Measurements from ENCODE around the gene CACNA2D3. TPM values are rescaled to one million over a fixed set of nuclear protein-coding genes. Genes with fewer than 3 reads are reported as not detected.

CACNA2D3 gene
- polyA plus RNA-seq, 1 donor from 2014 or later: 26.2 TPM

- TF ChIP-seq TAF1 (IDR thresholded peaks at IDR 0.05; ENCODE audit: low read depth): no peak
- TF ChIP-seq, protein P1, sequence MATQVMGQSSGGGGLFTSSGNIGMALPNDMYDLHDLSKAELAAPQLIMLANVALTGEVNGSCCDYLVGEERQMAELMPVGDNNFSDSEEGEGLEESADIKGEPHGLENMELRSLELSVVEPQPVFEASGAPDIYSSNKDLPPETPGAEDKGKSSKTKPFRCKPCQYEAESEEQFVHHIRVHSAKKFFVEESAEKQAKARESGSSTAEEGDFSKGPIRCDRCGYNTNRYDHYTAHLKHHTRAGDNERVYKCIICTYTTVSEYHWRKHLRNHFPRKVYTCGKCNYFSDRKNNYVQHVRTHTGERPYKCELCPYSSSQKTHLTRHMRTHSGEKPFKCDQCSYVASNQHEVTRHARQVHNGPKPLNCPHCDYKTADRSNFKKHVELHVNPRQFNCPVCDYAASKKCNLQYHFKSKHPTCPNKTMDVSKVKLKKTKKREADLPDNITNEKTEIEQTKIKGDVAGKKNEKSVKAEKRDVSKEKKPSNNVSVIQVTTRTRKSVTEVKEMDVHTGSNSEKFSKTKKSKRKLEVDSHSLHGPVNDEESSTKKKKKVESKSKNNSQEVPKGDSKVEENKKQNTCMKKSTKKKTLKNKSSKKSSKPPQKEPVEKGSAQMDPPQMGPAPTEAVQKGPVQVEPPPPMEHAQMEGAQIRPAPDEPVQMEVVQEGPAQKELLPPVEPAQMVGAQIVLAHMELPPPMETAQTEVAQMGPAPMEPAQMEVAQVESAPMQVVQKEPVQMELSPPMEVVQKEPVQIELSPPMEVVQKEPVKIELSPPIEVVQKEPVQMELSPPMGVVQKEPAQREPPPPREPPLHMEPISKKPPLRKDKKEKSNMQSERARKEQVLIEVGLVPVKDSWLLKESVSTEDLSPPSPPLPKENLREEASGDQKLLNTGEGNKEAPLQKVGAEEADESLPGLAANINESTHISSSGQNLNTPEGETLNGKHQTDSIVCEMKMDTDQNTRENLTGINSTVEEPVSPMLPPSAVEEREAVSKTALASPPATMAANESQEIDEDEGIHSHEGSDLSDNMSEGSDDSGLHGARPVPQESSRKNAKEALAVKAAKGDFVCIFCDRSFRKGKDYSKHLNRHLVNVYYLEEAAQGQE (IDR thresholded peaks at IDR 0.05; ENCODE audit: borderline replicate concordance): no peak
- TF ChIP-seq, protein P2, sequence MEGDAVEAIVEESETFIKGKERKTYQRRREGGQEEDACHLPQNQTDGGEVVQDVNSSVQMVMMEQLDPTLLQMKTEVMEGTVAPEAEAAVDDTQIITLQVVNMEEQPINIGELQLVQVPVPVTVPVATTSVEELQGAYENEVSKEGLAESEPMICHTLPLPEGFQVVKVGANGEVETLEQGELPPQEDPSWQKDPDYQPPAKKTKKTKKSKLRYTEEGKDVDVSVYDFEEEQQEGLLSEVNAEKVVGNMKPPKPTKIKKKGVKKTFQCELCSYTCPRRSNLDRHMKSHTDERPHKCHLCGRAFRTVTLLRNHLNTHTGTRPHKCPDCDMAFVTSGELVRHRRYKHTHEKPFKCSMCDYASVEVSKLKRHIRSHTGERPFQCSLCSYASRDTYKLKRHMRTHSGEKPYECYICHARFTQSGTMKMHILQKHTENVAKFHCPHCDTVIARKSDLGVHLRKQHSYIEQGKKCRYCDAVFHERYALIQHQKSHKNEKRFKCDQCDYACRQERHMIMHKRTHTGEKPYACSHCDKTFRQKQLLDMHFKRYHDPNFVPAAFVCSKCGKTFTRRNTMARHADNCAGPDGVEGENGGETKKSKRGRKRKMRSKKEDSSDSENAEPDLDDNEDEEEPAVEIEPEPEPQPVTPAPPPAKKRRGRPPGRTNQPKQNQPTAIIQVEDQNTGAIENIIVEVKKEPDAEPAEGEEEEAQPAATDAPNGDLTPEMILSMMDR (IDR thresholded peaks at IDR 0.05; ENCODE audit: poor library complexity, severe bottlenecking): no peak
- TF ChIP-seq MXI1 (conservative IDR thresholded peaks at IDR 0.05; ENCODE audit: poor library complexity, severe bottlenecking): no peak
- TF ChIP-seq POLR2AphosphoS5 (IDR thresholded peaks at IDR 0.05): no peak
- no peak for TF ChIP-seq SMC3 (conservative IDR thresholded peaks at IDR 0.05; ENCODE audit: poor library complexity)
- no peak for TF ChIP-seq RAD21 (conservative IDR thresholded peaks at IDR 0.05)
- no peak for TF ChIP-seq EP300 (conservative IDR thresholded peaks at IDR 0.05; ENCODE audit: poor library complexity, severe bottlenecking)
- no peak for TF ChIP-seq EZH2 (IDR thresholded peaks at IDR 0.05; ENCODE audit: borderline replicate concordance, insufficient read depth, low read length, poor library complexity, severe bottlenecking)
- Histone ChIP-seq H3K9me3 (ENCODE audit: low read length) (no peaks in the 10 kb centered on the region), H3K27ac (ENCODE audit: low read length) (no peak overlapping the region), H3K4me3 (ENCODE audit: low read length) (no peak overlapping the region), H3K9me2 (ENCODE audit: insufficient read depth, low read length) (no peaks in the 10 kb centered on the region), H3K27me3 (ENCODE audit: insufficient read depth, low read depth, low read length) (no peaks in the 10 kb centered on the region), H3F3A (ENCODE audit: insufficient read depth, low read length, poor library complexity, severe bottlenecking) (no peaks in the 10 kb centered on the region), H2AFZ (ENCODE audit: low read depth, low read length) (no peak overlapping the region), H3K79me2 (replicated peaks; ENCODE audit: insufficient read depth, low read length) (no peaks in the 10 kb centered on the region), H3K9ac (ENCODE audit: low read length) (no peak overlapping the region), H3K4me2 (ENCODE audit: low read length) (no peak overlapping the region), H4K20me1 (ENCODE audit: insufficient read depth) (no peaks in the 10 kb centered on the region), H3K36me3 (ENCODE audit: insufficient read depth, low read length) (no peaks in the 10 kb centered on the region)
Measured at GRCh38 chr3:54360320-54360719, 238.0 kb downstream of the CACNA2D3 start.

GRCh38 chr3:54361746-54362283 is 239.5 kb downstream of the CACNA2D3 start:
- Histone ChIP-seq H3K9me2 (ENCODE audit: insufficient read depth, low read length) (no peaks in the 10 kb centered on the region), H3K36me3 (ENCODE audit: insufficient read depth, low read length) (no peaks in the 10 kb centered on the region), H3K9me3 (ENCODE audit: low read length) (no peaks in the 10 kb centered on the region), H3K9ac (ENCODE audit: low read length) (no peak overlapping the region), H3K27me3 (ENCODE audit: insufficient read depth, low read depth, low read length) (no peaks in the 10 kb centered on the region), H3F3A (ENCODE audit: insufficient read depth, low read length, poor library complexity, severe bottlenecking) (no peaks in the 10 kb centered on the region), H2AFZ (ENCODE audit: low read depth, low read length) (no peak overlapping the region), H3K4me3 (ENCODE audit: low read length) (no peak overlapping the region), H3K79me2 (replicated peaks; ENCODE audit: insufficient read depth, low read length) (no peaks in the 10 kb centered on the region), H3K27ac (ENCODE audit: low read length) (no peak overlapping the region), H4K20me1 (ENCODE audit: insufficient read depth) (no peaks in the 10 kb centered on the region), H3K4me2 (ENCODE audit: low read length) (no peak overlapping the region)
- TF ChIP-seq SMC3 (conservative IDR thresholded peaks at IDR 0.05; ENCODE audit: poor library complexity): no peak
- TF ChIP-seq, protein P2 (IDR thresholded peaks at IDR 0.05; ENCODE audit: poor library complexity, severe bottlenecking): no peak
- no peak for TF ChIP-seq TAF1 (IDR thresholded peaks at IDR 0.05; ENCODE audit: low read depth)
- TF ChIP-seq MXI1 (conservative IDR thresholded peaks at IDR 0.05; ENCODE audit: poor library complexity, severe bottlenecking): no peak
- TF ChIP-seq EZH2 (IDR thresholded peaks at IDR 0.05; ENCODE audit: borderline replicate concordance, insufficient read depth, low read length, poor library complexity, severe bottlenecking): no peak
- TF ChIP-seq POLR2AphosphoS5 (IDR thresholded peaks at IDR 0.05): no peak
- TF ChIP-seq RAD21 (conservative IDR thresholded peaks at IDR 0.05): no peak
- TF ChIP-seq EP300 (conservative IDR thresholded peaks at IDR 0.05; ENCODE audit: poor library complexity, severe bottlenecking): no peak
- TF ChIP-seq, protein P1 (IDR thresholded peaks at IDR 0.05; ENCODE audit: borderline replicate concordance): no peak

Data from neural cell (in vitro differentiated cells).